SK-N-MC (cell line): ENCODE data around the gene CHI3L2.

ENCODE experiments used
- EZH2 ChIP-seq: fragments of 200-600 bp; sonication (generic); IDR thresholded peaks from one replicate; pipeline ENCODE4 v1.6.1; 2017; ENCODE audit warnings: antibody characterized with exemption
- FOXP2 ChIP-seq: optimal IDR thresholded peaks from 2 replicates; pipeline ENCODE3; 2011; ENCODE audit warnings: mild to moderate bottlenecking, moderate library complexity; ENCODE audit not compliant: insufficient read depth; ENCODE audit errors: extremely low read length, control extremely low read depth
- POLR2AphosphoS5 ChIP-seq: IDR thresholded peaks from 2 replicates; pipeline ENCODE4 v1.6.1; 2012; ENCODE audit warnings: mild to moderate bottlenecking, low read depth, low read length, borderline replicate concordance

DNA sequence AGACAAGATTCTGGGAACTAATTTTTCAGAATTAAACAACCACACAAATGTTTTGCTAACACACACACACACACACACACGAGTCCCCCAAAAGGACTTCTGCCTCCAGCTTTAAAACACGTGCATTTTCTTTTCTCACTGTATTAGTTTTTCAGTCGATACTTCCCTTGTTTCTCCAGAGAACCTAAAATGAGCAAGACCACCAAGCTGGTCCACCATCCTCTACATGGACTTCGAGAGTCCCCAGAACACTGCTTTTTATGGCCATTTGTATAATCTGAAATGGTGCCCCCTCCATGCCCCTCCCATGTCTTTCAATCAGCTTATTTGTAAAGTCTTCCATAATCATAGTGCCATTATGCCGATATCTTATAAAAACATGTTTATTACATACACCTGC, 10.8 kb upstream of the CHI3L2 start:
- TF ChIP-seq POLR2AphosphoS5 (no peak), EZH2 (no peak), FOXP2 (no peak)
